Daoy (cell line): ENCODE data around the gene C14orf93. TPM values are rescaled to one million over a fixed set of nuclear protein-coding genes. Genes with fewer than 3 reads are reported as not detected.

Experiments used
- DNase-seq: peaks from one replicate; pipeline ENCODE4 v3.0.0-alpha.2; 2015; ENCODE audit warnings: low read depth
- total RNA-seq: library from RNA; depleted of rRNA; stranded (reverse); fragments of >200 nt; shearing (Covaris generic); gene quantifications from 2 replicates; pipeline ENCODE4 v1.2.3, GENCODE V29; 2014

C14orf93 gene
- total RNA-seq, 1 experiment from 2014 or later: 7.8 TPM

GRCh38 chr14:22994762-22995275, 15.1 kb downstream of the C14orf93 start:
- DNase-seq: peak; percentile 48

GRCh38 chr14:22993517-22993916, 16.4 kb downstream of the C14orf93 start:
- no peak for DNase-seq

- DNase-seq: no peak
Observed at GRCh38 chr14:22991852-22992251, 18.1 kb downstream of the C14orf93 start.

GRCh38 chr14:22987291-22987690, 22.7 kb downstream of the C14orf93 start:
- DNase-seq: no peak

DNA sequence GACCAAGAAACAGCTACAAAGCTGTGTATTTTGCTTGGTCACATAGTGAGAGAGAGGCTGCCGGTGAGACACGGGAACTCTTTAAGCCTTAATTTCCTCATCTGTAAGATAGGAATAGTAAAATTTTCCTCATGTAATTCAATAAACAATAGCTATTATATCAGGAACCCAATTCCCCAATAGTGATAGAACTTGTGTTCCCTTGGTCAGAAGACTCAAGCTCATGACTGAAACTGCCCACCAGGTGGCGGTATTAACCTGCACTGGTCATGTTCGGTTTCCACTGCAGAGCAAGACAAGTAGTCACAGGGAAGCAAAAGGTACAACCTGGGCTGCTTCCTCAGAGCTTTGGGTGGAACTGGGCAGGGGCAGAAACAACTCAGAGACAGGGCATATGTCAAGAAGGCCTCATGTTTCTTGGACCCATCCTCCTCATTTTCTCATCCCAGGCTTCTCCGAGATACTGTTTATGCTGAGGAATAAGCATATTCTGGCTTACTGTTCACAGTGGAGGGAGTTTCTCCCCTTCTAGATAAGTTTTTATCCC, 23.4 kb downstream of the C14orf93 start:
- peak; percentile 84 for DNase-seq

- no peak for DNase-seq
Observed at GRCh38 chr14:22985894-22986507, 23.9 kb downstream of the C14orf93 start.

DNA sequence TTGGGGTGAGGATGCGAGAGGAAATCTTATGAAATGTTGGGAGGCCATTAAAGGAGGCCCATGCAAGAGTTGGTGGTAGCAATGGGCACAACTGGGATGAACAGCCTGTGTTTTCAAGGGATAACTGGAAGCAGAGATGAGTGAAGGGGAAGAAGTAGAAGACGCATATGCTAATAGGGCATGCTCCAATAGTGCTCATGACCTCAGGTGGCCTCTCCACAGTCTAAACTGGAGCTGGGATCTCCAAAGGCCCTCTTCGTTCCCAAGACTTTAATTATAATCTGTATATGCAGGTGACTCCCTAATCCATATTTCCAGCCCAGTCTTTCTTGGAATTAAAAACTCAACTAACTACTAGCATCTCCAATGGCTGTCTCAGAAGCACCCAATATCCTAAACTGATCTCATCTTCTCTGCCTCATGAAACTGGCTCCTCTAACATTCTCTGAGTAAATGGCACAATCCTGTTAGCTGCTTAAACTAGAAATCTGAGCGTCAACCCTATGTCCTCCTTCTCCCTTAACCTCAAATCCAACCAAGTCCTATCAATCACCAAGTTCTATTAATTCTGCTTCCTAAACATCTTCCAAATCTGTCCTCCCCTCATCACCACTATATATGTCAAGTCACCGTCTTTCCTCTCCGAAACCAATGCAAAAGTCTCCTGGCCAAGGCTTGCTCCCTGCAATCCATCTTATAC, 24.8 kb downstream of the C14orf93 start:
- DNase-seq: no peak

- DNase-seq: peak; percentile 95
Observed at GRCh38 chr14:22982477-22983245, 27.3 kb downstream of the C14orf93 start, which contains the start of gene AJUBA. Gene AJUBA (minus strand): TSS chr14:22982551. CDS start chr14:22982266, 285 bp downstream.

DNA sequence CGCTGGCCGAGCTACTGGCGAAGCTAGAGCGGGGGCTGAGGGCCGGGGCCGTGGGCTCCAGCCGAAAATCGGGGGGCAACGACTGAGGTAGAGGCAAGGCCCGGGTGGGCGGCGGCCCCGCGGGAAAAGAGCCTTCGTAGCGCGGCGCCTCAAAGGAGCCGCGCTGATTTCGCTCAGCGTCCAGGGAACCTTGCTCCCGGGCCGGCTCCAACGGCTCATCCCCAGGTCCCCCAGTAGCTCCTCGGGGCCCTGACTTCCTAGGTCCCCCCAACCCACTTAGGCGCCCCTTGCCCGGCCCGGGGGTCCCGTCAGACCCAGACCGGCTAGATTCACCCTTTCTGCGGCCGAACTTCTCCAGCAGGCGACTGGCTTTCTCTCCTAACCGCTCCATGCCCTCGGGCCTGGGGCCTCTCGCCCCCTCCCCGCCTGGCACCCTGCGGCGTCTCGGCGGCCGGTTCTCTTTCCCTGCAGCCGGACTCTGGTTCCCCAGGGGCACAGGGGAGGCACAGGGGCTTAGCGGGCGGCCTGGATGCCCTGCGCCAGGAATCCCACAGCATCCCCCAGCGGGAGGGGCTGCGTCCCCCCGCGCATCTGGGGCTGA, 28.0 kb downstream of the C14orf93 start:
- no peak for DNase-seq

GRCh38 chr14:22981090-22981875, 28.7 kb downstream of the C14orf93 start:
- peak; percentile 52 for DNase-seq

DNA sequence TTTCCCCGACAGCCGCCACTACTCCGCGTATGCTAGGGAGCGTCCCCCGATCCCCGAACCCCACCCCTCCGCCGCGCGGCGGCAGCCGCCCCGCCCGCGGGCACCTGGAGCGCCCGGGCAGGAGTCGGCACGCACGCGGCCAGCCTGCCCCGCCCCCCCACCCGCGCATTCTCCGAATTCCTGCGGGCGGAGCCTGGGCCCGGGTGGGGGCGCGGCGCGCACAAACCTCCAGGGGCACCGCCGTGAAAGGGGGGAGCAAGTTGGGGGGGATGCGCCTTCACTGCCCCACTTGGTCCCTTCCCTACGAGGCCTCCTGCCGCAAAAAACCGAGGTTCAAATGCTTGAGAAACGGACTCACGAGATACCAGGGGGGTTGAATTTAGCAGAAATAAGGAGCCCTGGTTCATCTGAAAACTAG, 29.3 kb downstream of the C14orf93 start:
- peak; percentile 80 for DNase-seq

GRCh38 chr14:22979748-22980392, 30.1 kb downstream of the C14orf93 start:
- peak; percentile 55 for DNase-seq

- DNase-seq: peak; percentile 39
Observed at GRCh38 chr14:22978981-22979671, 30.8 kb downstream of the C14orf93 start.

- no peak for DNase-seq
Observed at GRCh38 chr14:22978487-22978837, 31.5 kb downstream of the C14orf93 start.

- peak; percentile 95 for DNase-seq
Observed at GRCh38 chr14:22977684-22978486, 32.1 kb downstream of the C14orf93 start.

DNA sequence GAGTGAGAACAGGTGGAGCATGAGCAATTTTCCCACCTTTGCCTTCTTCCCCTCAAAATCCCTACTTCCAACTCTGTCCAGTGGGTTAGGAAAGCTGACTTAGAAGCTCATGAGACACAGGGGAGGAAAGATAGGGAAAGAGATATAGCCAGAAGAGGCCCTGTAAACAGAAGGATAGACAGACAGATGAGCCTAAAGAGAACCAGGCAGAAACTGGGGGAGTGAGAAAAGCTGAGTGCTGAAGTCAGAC, 32.6 kb downstream of the C14orf93 start:
- DNase-seq: no peak

- peak; percentile 68 for DNase-seq
Observed at GRCh38 chr14:22976620-22977433, 33.1 kb downstream of the C14orf93 start.
